Stimulated activated CD4-positive, alpha-beta T cell treated with anti-CD3 and anti-CD28 coated beads, Interleukin-4, amount 100 ng/mL, for 1 hour (primary cell): Measurements from ENCODE around the gene YPEL5.
"Not testable (repeated sequence)": the region's sequence is repeated elsewhere in the genome, so short reads cannot be mapped to it uniquely, and the experiment has no call there.

Experiments used
- DNase-seq: peaks from one replicate; pipeline ENCODE4 v3.0.0-alpha.2; 2020

YPEL5 gene

DNA sequence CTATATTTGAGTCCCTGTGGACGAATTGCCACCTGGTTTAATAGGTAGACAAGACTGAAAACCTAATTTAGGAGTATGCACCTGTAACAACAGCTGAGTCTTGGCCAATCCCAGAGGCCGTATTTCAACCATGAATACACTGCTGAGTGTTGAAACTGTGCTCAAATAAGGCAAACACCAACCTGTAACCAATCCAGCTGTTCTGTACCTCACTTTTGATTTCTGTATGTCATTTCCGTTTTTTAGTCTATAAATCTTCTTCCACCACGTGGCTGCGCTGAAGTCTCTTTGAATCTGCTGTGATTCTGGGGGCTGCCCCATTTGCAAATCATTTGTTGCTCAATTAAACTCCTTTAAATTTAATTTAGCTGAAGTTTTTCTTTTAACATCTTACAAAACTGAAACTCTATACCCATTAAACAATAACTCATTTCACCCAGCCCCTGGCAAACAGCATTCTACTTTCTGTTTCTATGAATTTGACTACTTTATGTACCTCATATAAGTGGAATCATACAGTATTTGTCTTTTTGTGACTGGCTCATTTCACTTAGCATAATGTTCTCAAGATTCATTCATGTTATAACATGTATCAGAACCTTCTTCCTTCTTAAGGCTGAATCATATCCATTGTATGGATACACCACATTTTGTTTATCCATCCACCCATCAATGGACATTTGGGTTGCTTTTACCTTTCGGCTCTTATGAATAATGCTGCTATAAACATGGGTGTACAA, 7.5 kb upstream of the YPEL5 start:
- peak; percentile 43 for DNase-seq

DNA sequence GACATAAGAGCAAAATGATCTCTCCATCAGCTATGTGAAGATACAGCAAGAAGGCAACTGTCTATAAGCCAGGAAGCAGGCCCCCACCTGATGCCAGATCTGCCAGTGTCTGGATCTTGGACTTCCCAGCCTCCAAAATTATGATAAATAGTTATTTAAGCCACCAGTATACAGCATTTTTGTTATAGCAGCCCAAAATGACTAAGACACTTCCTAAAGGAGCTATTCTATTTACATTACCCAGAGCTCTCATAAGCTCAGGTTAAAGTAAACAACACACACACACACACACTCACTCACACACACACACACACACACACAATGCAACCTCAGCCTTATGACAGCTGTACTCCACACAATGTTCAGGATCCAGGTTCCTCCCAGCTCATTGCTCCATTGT, 5.7 kb upstream of the YPEL5 start:
- no peak for DNase-seq

DNA sequence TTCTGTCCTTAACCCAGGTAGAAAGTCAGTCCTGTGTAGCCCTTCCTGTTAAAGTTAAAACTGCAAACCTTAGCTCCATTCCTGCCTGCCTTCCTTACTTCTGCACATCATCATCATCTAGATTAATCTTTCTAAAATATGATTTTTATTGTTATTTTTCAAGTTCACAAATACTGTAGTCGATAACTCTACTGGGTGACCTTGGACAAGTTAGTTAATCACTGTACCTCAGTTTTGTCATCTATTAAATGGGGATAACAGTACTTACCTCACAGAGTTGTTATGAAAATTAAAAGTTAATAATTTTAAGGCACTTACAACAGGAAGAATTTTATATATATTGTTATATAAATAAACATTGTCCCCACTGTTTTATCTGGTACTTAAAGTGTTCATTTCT, 2.5 kb upstream of the YPEL5 start:
- DNase-seq, result no peak

DNA sequence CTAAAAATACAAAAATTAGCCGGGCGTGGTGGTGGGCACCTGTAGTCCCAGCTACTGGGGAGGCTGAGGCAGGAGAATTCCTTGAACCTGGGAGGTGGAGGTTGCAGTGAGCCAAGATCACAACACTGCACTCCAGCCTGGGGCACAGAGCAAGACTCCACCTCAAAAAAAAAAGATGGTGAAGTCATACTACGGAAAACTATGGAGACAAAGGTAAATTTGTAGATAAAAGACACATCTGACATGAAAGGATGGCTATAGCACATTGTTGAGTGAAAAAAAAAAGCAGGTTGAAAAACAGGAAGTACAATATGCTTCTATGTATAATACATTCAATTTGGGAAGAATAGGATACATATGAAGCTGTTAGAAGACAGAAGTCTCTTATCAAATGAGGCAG, 1.9 kb upstream of the YPEL5 start:
- not testable (repeated sequence) for DNase-seq

DNA sequence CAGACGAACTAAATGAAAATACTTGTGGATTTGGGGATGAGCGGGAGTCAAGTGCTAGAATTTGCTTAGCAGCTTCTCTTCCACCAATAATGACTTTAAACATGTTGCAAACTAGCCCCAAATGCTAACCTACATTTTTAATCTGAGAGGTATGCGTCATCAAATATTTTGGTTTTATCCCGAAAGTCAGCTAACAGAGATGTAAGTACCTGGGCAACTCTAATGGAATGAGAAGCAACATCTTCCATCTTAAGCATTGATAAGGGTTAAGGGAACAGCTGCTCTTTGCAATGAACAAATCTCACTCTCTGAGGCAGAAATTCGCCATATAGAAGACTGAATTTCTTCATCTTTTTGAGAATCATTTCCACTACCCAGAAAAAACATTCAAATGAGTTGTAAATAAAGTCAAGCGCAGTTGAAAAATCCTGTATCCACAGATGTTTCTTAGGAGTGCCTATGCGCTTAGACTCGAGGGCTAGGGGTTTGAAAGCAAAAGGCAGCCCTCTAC, 926 bp upstream of the YPEL5 start:
- DNase-seq, result no peak

DNA sequence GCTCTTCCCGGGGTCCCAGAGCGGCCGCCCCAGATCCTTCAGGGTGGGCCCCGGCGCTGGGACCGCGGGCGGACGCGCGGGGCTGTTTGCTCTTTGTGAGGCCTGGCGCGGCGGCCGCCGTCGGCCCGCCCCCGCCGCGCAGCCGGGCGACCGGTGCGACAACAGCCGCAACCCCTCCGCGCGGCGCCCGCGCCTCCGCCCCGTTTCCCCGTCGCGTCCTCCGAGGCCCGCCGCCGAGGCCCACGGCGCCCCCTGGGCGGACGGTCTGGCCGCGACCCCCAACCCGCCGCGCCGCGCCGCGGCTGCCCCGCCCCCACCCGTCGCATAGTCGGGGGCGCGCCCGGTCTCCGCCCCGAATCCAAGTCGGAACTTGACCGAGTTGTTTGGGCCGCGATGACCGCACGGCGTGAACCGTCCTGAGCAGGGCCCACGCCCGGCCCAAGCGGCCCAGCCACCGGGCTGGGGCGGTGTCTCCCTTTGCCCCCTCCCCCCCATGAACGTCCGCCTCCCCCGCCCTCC, 448 bp downstream of the YPEL5 start:
- no peak for DNase-seq

GRCh38 chr2:30147715-30148610, 1.2 kb downstream of the YPEL5 start:
- peak; percentile 81 for DNase-seq

- DNase-seq, result no peak
Observed at GRCh38 chr2:30148850-30149249, 2.0 kb downstream of the YPEL5 start.

DNA sequence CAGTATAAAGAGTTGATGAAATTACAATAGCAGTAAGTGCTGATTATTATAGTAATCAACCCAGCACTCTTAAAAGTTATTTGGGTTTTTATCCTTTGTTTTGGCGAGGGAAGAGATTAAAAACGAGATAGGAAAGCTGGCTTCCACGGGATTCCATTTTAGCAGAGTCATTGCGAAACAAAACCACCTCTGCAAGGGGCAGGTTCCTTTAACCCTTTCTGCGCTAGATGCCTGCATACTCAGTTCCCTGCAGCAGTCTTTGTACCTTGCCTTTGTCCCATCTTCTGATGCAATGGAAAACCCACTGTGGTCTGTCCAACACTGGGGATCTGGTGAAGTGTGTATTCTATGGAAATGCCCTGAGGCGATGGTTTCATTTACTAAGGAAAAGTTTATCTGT, 2.7 kb downstream of the YPEL5 start:
- DNase-seq, result no peak

DNA sequence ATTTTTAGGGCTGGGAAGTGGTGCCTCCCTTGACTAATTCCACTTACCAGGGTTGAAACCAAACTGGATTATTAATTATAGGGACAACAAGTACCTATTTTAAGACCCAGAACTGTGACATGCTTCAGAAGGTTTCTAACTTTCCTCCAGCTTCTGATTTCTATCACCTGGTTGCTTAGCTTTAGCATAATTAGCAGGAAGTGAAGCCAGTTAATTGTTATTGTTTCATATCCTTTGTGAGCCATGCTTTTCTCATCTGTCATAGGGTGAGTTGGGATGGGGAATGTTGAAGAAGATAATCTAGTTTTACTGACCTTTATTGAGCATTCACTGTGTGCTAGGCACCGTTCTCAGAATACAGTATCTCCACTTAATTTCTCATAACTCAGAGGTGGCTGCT, 3.2 kb downstream of the YPEL5 start:
- DNase-seq, result no peak

DNA sequence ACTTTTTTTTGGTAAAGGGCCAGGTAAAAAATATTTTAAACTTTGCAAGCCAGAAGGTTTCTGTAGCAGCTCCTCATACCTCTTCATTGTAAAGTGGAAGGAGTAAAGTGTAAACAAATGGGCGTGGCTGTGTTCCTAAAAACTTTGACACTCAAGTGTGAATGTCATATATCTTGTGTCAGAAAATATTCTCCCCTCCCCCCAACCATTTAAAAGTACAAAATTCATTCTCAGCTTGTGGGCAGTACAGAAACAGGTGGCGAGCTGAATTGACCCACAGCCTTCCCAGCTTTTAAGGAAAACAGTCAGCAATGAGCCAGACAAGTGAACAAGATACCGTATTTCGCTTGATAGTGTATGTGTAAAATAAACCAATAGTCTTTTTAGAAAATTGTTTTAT, 4.0 kb downstream of the YPEL5 start:
- no peak for DNase-seq

DNA sequence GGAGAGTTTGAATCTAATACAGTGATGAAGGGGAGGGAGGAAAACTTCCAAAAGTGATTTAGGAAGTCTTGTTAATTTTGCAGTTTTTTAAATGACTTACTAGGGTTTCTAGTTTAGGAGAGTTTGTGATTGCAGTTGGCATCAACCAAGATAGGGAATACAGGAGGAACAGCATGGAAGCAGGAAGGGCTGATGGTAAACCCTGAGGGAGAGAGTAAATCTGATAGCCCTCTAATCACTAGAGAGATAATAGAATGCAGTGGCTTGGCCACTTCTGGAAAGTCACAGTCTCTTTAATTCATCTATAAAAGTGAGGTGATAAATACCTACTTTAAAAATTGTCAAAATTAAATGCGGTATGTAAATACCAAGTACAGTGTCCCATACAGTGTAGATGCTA, 5.6 kb downstream of the YPEL5 start:
- no peak for DNase-seq

DNA sequence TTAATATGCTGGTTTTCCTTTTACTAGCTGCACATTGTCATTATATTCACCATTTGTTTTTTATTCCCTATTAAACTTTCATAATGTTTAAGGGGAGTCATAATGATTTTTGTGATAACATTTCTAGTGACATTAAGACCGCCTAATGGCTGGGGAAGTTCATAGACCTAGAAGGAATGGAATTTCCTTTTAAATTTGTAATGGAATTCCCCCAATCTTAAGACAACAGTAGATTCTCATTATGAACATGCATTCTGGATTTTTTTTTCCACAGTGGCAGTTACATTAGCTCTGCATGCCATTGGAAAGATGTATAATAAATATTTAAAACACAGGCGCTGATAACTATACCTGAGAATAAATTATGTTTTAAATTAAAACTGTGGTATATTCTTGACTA, 8.4 kb downstream of the YPEL5 start:
- no peak for DNase-seq

DNA sequence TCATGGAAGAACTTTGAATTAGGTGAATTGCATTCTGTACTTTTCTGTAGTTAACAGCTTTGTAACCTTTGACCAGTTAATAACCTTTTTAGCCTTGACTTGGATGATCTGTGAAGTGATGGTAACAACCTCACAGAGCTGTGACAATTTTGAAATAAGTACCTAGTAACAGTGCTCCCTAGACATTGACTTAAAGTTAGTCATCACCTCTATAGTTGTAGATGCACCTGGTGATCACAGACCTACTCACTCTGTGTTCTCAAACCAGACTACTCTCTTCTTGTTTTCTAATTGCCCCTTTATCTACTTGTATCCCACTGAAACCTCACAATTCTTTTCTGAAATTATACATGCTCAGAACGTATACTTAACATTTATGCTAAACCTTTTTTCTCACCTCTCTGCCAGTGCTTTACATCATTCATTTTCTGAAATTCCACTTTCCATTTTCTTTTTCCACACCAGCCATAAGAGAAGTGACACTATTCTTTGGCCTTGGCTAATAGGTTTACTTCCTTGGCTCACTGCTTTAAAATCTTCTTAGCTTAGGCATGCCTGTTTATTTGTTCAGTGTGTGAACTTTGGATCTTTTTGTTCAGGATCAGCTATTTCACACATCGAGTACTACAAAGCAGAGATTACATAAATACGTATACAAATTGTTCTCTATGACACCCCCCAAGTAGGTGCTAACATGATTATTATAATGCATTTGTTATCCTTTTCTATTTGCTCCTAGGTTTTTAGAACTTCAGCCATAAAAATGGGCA, 9.3 kb downstream of the YPEL5 start:
- no peak for DNase-seq

DNA sequence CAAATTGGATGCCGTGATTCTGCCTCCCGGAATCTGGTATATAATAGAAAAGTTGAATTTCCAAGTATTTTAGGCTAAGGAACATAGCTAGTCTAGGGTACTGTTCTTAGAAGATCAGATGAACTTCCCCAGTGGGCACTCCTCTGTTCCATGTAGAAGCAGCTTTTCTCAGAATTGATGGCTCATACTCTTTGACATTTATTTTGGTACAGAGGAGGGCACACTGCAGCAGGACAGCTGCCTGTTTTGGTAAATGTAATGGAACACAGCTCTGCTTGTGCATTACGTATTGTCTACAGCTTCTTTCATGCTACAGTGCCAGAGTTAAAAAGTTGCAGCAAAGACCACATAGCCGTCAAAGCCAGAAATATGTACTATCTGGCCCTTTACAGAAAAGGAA, 10.8 kb downstream of the YPEL5 start:
- DNase-seq, result no peak

- DNase-seq, result no peak
Observed at GRCh38 chr2:30159766-30160165, 13.0 kb downstream of the YPEL5 start.

DNA sequence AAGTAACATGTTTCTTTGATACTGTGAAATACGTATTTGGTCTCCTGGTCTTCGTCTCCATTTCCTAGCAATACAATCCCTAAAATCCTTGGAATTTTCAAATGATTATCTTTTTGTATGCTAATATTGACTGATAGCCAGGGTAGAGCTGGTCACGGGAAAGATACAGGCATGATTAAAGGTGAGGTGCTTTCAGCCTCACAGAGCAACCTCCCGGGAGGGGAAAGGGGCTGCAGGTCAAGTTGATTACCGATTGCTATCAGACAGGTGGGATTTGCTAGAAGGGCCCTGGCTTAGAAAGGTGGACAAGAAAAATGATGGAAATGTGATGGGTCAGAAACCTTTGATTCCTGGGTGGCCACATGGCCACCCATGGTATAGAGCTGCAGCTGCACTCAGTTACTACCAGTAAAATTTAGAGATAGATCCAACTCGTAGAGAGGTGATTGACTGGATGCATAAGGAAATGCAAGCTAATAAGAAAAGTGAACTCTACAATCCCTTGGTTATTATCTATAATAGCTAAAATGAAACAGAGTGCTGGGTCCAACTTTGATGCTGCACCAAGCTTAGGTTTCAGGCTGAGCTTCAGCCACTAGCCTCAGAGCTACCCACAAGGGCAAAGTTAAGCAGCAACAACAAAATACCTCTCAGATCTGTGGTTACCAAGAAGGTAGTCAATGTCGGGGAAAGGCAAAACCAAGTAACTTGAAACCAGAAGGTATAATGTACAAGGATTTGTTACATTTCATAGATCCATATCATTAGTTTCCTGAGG, 15.3 kb downstream of the YPEL5 start:
- DNase-seq, result no peak

GRCh38 chr2:30162806-30163205, 16.0 kb downstream of the YPEL5 start:
- no peak for DNase-seq

DNA sequence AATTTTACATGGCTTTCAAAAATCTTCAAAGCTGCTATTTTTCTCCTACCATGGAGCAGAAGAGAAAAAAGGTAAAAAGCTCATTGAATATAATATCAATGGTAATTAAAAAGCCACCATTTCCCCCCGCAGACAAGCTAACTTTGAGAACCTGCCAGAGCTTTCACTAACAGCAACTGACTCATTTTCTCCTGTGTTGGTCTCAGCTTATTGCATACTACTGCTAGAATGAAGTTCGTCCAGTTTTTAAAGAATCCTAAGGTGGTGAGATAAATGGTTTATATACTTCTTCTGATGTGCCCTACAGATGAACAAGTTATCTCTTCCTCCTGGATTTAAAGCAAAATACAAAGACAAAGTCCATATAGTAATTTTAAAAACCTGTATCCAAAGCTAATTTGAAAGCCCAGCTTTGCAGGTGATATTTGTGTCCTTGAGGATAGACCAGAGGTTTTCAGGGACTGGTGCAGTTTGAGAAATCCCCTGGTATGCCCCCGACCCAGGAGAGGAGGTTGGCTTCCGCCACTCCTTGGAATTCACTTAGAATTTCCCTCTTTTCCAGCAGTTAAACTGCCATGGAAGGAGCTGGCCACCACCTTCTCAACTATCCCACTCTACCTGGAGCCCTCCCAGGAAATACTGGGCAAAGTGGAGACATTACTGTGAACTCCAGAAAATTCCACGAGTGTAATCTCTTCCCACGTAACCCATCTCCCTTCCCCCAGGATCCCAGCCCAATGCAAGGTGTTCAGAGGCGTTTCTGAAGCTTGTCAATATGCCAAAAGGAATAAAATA, 17.5 kb downstream of the YPEL5 start:
- DNase-seq, result no peak

DNA sequence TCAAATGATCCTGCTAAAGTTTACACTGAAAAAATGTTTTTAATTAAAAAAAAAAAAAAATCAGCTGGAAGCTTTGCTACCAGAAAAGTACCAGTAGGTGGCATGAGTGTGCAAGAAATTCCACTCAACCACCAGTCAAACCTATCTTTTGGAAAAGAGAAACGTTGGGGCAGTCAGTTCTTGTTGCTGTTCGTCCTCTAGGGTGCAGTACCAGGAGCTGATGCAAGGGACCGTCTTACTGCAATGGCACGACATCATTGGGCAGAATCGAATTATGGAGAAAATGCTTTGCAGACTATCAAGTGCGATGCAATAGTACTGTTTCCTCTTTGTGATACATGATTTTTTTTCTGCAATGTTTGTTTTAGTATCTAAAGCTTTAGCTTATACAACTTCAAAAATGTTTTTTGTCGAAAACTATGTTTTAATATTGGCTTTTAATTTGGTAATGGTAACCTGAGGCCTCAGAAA, 18.3 kb downstream of the YPEL5 start:
- peak; percentile 41 for DNase-seq

DNA sequence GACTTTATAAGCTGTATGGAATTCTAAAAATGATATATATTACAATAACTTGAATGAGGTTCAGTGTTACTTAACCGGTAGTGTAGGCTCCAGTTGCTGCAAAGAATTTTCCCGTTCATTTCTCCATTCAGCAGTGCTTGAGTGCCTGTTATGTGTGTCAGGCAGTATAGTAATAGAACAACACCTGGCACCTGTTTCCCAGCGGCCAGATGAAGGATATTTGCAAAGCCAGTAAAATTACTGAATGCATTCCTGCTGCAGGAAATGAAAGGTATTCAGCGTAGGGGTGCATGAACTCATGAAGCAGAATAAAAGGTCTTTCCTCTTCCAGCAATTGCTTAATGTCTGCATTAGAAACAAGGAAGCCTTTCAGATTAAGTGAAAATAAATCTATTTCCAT, 18.8 kb downstream of the YPEL5 start:
- DNase-seq, result no peak
